Activated T-helper 17 cell treated with anti-CD3 and anti-CD28 coated beads, Interleukin-2, amount 50 U/mL, for 72 hours (primary cell): ENCODE measurements around the gene OR2F1. TPM values are rescaled to one million over a fixed set of nuclear protein-coding genes. Genes with fewer than 3 reads are reported as not detected.

ENCODE experiments used
- ATAC-seq: fragments of 150-1000 bp; cut with Tn5 transposase; replicated peaks from 2 replicates; pipeline ENCODE4 v1.10.0; 2021; ENCODE audit warnings: mild to moderate bottlenecking, moderate library complexity
- H3K27ac Mint-ChIP-seq: one replicate; pipeline ENCODE4 v1.8.0; 2022; ENCODE audit warnings: mixed read lengths
- H3K27me3 Mint-ChIP-seq: one replicate; pipeline ENCODE4 v1.8.0; 2022; ENCODE audit warnings: mixed read lengths
- H3K36me3 Mint-ChIP-seq: one replicate; pipeline ENCODE4 v1.8.0; 2022; ENCODE audit warnings: low read depth, mild to moderate bottlenecking, mixed read lengths
- H3K4me1 Mint-ChIP-seq: one replicate; pipeline ENCODE4 v1.8.0; 2022; ENCODE audit warnings: mixed read lengths
- H3K4me3 Mint-ChIP-seq: one replicate; pipeline ENCODE4 v1.8.0; 2022; ENCODE audit warnings: mild to moderate bottlenecking, mixed read lengths
- H3K9me3 Mint-ChIP-seq: one replicate; pipeline ENCODE4 v1.8.0; 2022; ENCODE audit warnings: mixed read lengths
- total RNA-seq, 2 donors: library from RNA; stranded (reverse); gene quantifications; one replicate each; pipeline ENCODE4 v1.2.3, GENCODE V29; 2022

The OR2F1 gene
- total RNA-seq, 2 donors from 2014 or later, result not detected

- H3K27me3 Mint-ChIP-seq, result peaks cover 22% of the 10 kb centered on the region
- no peaks in the 10 kb centered on the region for H3K4me1 Mint-ChIP-seq
- H3K36me3 Mint-ChIP-seq, result no peaks in the 10 kb centered on the region
- H3K27ac Mint-ChIP-seq, result no peak overlapping the region
- ATAC-seq, result no peak
- no peak overlapping the region for H3K4me3 Mint-ChIP-seq
- no peaks in the 10 kb centered on the region for H3K9me3 Mint-ChIP-seq
Measured at GRCh38 chr7:143978585-143978984, 23.9 kb downstream of the OR2F1 start.

GRCh38 chr7:143979359-143979758 is 24.7 kb downstream of the OR2F1 start:
- Mint-ChIP-seq H3K9me3 (no peaks in the 10 kb centered on the region), H3K4me3 (no peak overlapping the region), H3K36me3 (no peaks in the 10 kb centered on the region), H3K4me1 (no peaks in the 10 kb centered on the region), H3K27ac (no peak overlapping the region), H3K27me3 (peaks cover 17% of the 10 kb centered on the region)
- ATAC-seq, result no peak

GRCh38 chr7:143979998-143980397 is 25.4 kb downstream of the OR2F1 start:
- no peaks in the 10 kb centered on the region for H3K4me1 Mint-ChIP-seq
- H3K36me3 Mint-ChIP-seq, result no peaks in the 10 kb centered on the region
- peaks cover 12% of the 10 kb centered on the region for H3K27me3 Mint-ChIP-seq
- no peaks in the 10 kb centered on the region for H3K9me3 Mint-ChIP-seq
- H3K4me3 Mint-ChIP-seq, result no peak overlapping the region
- no peak overlapping the region for H3K27ac Mint-ChIP-seq
- ATAC-seq, result no peak

DNA sequence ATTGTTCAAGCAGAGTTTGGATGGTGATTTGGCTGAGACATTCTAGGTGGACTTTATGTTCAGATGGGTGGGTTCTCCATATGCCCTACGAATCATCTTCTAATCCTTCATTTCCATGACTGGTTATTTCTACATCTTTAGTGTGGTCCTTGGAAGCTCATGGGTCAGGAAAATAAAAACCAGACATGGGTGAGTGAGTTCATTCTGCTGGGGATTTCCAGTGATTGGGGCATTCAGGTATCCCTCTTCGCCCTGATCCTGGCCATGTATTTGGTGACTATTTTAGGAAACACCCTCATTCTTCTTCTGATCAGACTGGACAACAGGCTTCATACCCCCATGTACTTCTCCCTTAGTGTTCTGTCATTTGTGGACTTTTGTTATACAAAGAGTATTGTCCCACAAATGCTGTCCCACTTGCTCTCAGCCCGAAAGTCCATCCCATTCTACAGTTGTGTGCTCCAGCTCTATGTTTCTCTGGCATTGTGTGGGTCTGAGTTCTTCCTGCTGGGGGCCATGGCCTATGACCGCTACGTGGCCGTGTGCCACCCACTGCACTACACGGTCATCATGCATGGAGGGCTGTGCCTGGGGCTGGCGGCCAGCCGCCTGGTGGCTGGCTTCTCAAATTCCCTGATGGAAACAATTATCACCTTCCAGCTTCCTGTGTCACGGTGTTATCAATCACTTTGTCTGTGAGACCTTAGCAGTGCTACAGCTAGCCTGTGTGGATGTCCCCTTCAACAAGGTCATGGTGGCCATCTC is 26.3 kb downstream of the OR2F1 start:
- no peaks in the 10 kb centered on the region for H3K4me1 Mint-ChIP-seq
- no peaks in the 10 kb centered on the region for H3K36me3 Mint-ChIP-seq
- H3K27me3 Mint-ChIP-seq, result peaks cover 11% of the 10 kb centered on the region
- peaks cover under 1% of the 10 kb centered on the region for H3K9me3 Mint-ChIP-seq
- ATAC-seq, result no peak
- no peak overlapping the region for H3K4me3 Mint-ChIP-seq
- no peak overlapping the region for H3K27ac Mint-ChIP-seq

DNA sequence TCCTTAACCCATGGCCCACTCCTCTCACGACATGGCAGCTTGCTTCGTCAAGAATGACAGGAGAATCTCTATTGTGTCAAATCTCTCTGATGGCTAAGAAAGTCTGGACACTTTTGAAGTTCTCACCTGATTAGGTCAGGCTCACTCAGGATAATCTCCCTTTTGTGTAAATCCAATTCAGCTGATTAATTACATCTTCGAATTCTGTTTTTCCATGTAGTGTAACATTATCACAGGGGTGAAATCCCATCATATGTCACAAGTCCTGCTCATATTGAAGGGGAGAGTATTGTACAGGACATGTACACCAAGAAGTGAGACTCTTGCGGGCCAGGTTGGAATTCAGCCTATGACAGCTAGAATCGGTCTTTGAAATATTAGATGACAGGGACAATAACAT is 29.3 kb downstream of the OR2F1 start:
- Mint-ChIP-seq H3K27me3 (peaks cover 9% of the 10 kb centered on the region), H3K9me3 (peaks cover 5% of the 10 kb centered on the region), H3K4me1 (peaks cover 5% of the 10 kb centered on the region), H3K4me3 (no peak overlapping the region), H3K27ac (no peak overlapping the region), H3K36me3 (no peaks in the 10 kb centered on the region)
- ATAC-seq, result no peak

GRCh38 chr7:143987513-143987912 is 32.9 kb downstream of the OR2F1 start:
- peaks cover 5% of the 10 kb centered on the region for H3K4me1 Mint-ChIP-seq
- no peaks in the 10 kb centered on the region for H3K36me3 Mint-ChIP-seq
- H3K27me3 Mint-ChIP-seq, result peaks cover 8% of the 10 kb centered on the region
- peaks cover 10% of the 10 kb centered on the region for H3K9me3 Mint-ChIP-seq
- peak overlapping the region; percentile 3 for H3K4me3 Mint-ChIP-seq
- no peak for ATAC-seq
- no peak overlapping the region for H3K27ac Mint-ChIP-seq

GRCh38 chr7:143988976-143989745 is 34.5 kb downstream of the OR2F1 start:
- no peak overlapping the region for H3K27ac Mint-ChIP-seq
- peaks cover 9% of the 10 kb centered on the region for H3K27me3 Mint-ChIP-seq
- peaks cover 5% of the 10 kb centered on the region for H3K4me1 Mint-ChIP-seq
- no peaks in the 10 kb centered on the region for H3K36me3 Mint-ChIP-seq
- ATAC-seq, result no peak
- H3K9me3 Mint-ChIP-seq, result peaks cover 10% of the 10 kb centered on the region
- H3K4me3 Mint-ChIP-seq, result no peak overlapping the region

- Mint-ChIP-seq H3K4me3 (no peak overlapping the region), H3K9me3 (peaks cover 5% of the 10 kb centered on the region), H3K27me3 (peaks cover 13% of the 10 kb centered on the region), H3K27ac (no peak overlapping the region), H3K36me3 (no peaks in the 10 kb centered on the region), H3K4me1 (peaks cover under 1% of the 10 kb centered on the region)
- ATAC-seq, result no peak
Measured at GRCh38 chr7:143992670-143993069, 38.0 kb downstream of the OR2F1 start.

DNA sequence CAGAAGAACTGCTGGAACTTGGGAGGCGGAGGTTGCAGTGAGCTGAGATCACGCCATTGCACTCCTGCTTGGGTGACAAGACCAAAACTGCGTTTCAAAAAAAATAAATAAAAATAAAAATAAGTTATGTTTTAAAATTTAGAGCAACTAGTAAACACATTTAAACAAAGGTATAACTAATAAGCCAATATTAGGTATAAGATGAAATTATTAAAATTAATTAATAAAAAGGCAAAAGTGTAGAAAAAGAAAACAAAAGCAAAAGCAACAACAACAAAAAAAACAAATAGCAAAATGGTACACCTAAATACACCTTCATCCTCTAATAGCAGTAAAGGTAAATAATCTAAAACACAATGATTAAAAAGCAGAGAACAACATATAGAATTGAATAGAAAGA is 39.3 kb downstream of the OR2F1 start:
- no peak for ATAC-seq

DNA sequence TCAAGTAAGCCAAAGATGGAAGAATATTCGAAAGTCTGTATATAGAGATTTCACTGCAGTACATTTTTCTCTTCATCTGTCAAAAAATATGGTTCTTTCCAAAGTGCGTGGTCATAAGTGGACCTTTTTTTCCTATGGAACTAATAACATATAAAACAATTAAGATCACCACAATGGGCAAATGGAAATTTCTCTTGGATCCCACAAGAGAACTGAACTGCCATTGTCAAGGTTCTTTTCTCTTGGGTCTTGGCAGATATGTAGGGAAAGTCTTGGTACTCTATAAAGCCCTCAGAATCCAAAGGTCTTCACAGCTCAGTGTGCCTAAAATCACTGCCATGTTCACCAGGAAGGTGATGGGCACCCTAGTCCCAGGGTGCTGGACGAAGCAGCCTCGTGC is 45.4 kb downstream of the OR2F1 start, which contains the start of gene OR6B1:
TSS of gene OR6B1 (plus strand) at position 301 of the 400 bp plus-strand sequence. CDS start 3,677 bp downstream, outside the sequence.
- ATAC-seq, result no peak
- H3K27ac Mint-ChIP-seq, result no peak within 1 kb of the TSS
- no peaks in the 10 kb centered on the region for H3K9me3 Mint-ChIP-seq
- no peak within 1 kb of the TSS for H3K4me3 Mint-ChIP-seq
- H3K36me3 Mint-ChIP-seq, result no peaks in the 10 kb centered on the region
- peaks cover 11% of the 10 kb centered on the region for H3K27me3 Mint-ChIP-seq
- no peaks in the 10 kb centered on the region for H3K4me1 Mint-ChIP-seq

More for the DNA sequence above, 39.3 kb downstream of the OR2F1 start:
- H3K4me3 Mint-ChIP-seq, result no peak overlapping the region
- H3K36me3 Mint-ChIP-seq, result no peaks in the 10 kb centered on the region
- H3K27ac Mint-ChIP-seq, result no peak overlapping the region
- H3K9me3 Mint-ChIP-seq, result peaks cover 5% of the 10 kb centered on the region
- peaks cover 13% of the 10 kb centered on the region for H3K27me3 Mint-ChIP-seq
- no peaks in the 10 kb centered on the region for H3K4me1 Mint-ChIP-seq

GRCh38 chr7:144001543-144001942 is 46.9 kb downstream of the OR2F1 start:
- ATAC-seq, result no peak
- no peaks in the 10 kb centered on the region for H3K9me3 Mint-ChIP-seq
- no peak overlapping the region for H3K4me3 Mint-ChIP-seq
- H3K4me1 Mint-ChIP-seq, result no peaks in the 10 kb centered on the region
- peaks cover 13% of the 10 kb centered on the region for H3K27me3 Mint-ChIP-seq
- no peaks in the 10 kb centered on the region for H3K36me3 Mint-ChIP-seq
- no peak overlapping the region for H3K27ac Mint-ChIP-seq

GRCh38 chr7:144004703-144005102 is 50.1 kb downstream of the OR2F1 start:
- no peaks in the 10 kb centered on the region for H3K4me1 Mint-ChIP-seq
- H3K36me3 Mint-ChIP-seq, result no peaks in the 10 kb centered on the region
- no peak for ATAC-seq
- H3K4me3 Mint-ChIP-seq, result no peak overlapping the region
- peaks cover 11% of the 10 kb centered on the region for H3K9me3 Mint-ChIP-seq
- H3K27ac Mint-ChIP-seq, result no peak overlapping the region
- peaks cover 31% of the 10 kb centered on the region for H3K27me3 Mint-ChIP-seq

- Mint-ChIP-seq H3K4me1 (no peaks in the 10 kb centered on the region), H3K27me3 (peaks cover 36% of the 10 kb centered on the region), H3K36me3 (no peaks in the 10 kb centered on the region), H3K9me3 (peaks cover 16% of the 10 kb centered on the region), H3K4me3 (no peak overlapping the region), H3K27ac (no peak overlapping the region)
- ATAC-seq, result no peak
Measured at GRCh38 chr7:144006029-144006691, 51.5 kb downstream of the OR2F1 start.

- Mint-ChIP-seq H3K4me1 (no peaks in the 10 kb centered on the region), H3K9me3 (peaks cover 16% of the 10 kb centered on the region), H3K27me3 (peaks cover 36% of the 10 kb centered on the region), H3K27ac (no peak overlapping the region), H3K36me3 (no peaks in the 10 kb centered on the region), H3K4me3 (no peak overlapping the region)
- no peak for ATAC-seq
Measured at GRCh38 chr7:144006692-144007042, 52.0 kb downstream of the OR2F1 start.
